Activated T-helper 17 cell treated with anti-CD3 and anti-CD28 coated beads, Interleukin-2, amount 50 U/mL, for 72 hours (primary cell): ENCODE measurements around the gene NCBP3. TPM values are rescaled to one million over a fixed set of nuclear protein-coding genes. Genes with fewer than 3 reads are reported as not detected.
"Not testable (repeated sequence)": the region's sequence is repeated elsewhere in the genome, so short reads cannot be mapped to it uniquely, and the experiment has no call there.

Source experiments
- ATAC-seq: fragments of 150-1000 bp; cut with Tn5 transposase; replicated peaks from 2 replicates; pipeline ENCODE4 v1.10.0; 2021; ENCODE audit warnings: mild to moderate bottlenecking, moderate library complexity
- H3K27ac Mint-ChIP-seq: one replicate; pipeline ENCODE4 v1.8.0; 2022; ENCODE audit warnings: mixed read lengths
- H3K27me3 Mint-ChIP-seq: one replicate; pipeline ENCODE4 v1.8.0; 2022; ENCODE audit warnings: mixed read lengths
- H3K36me3 Mint-ChIP-seq: one replicate; pipeline ENCODE4 v1.8.0; 2022; ENCODE audit warnings: low read depth, mild to moderate bottlenecking, mixed read lengths
- H3K4me1 Mint-ChIP-seq: one replicate; pipeline ENCODE4 v1.8.0; 2022; ENCODE audit warnings: mixed read lengths
- H3K4me3 Mint-ChIP-seq: one replicate; pipeline ENCODE4 v1.8.0; 2022; ENCODE audit warnings: mild to moderate bottlenecking, mixed read lengths
- H3K9me3 Mint-ChIP-seq: one replicate; pipeline ENCODE4 v1.8.0; 2022; ENCODE audit warnings: mixed read lengths
- total RNA-seq, 2 donors: library from RNA; stranded (reverse); gene quantifications; one replicate each; pipeline ENCODE4 v1.2.3, GENCODE V29; 2022

NCBP3 gene
- total RNA-seq, 2 donors from 2014 or later: 30.8 to 40.4 TPM

GRCh38 chr17:3867106-3867505 is 21.1 kb upstream of the NCBP3 start:
- no peak for ATAC-seq
- Mint-ChIP-seq H3K9me3 (no peaks in the 10 kb centered on the region), H3K27me3 (no peaks in the 10 kb centered on the region), H3K4me1 (peaks cover 8% of the 10 kb centered on the region), H3K4me3 (no peak overlapping the region), H3K36me3 (peaks cover 5% of the 10 kb centered on the region), H3K27ac (no peak overlapping the region)

- H3K27me3 Mint-ChIP-seq: no peaks in the 10 kb centered on the region
- no peak overlapping the region for H3K27ac Mint-ChIP-seq
- peaks cover 5% of the 10 kb centered on the region for H3K36me3 Mint-ChIP-seq
- no peak for ATAC-seq
- H3K9me3 Mint-ChIP-seq: no peaks in the 10 kb centered on the region
- H3K4me3 Mint-ChIP-seq: no peak overlapping the region
- peaks cover 8% of the 10 kb centered on the region for H3K4me1 Mint-ChIP-seq
These were observed 20.2 kb upstream of the NCBP3 start for GRCh38 chr17:3866276-3866675.

- no peaks in the 10 kb centered on the region for H3K27me3 Mint-ChIP-seq
- H3K4me3 Mint-ChIP-seq: no peak overlapping the region
- H3K36me3 Mint-ChIP-seq: no peaks in the 10 kb centered on the region
- no peaks in the 10 kb centered on the region for H3K9me3 Mint-ChIP-seq
- H3K27ac Mint-ChIP-seq: no peak overlapping the region
- peaks cover 4% of the 10 kb centered on the region for H3K4me1 Mint-ChIP-seq
- ATAC-seq: no peak
These were observed 19.1 kb upstream of the NCBP3 start for GRCh38 chr17:3865176-3865575.

- ATAC-seq: no peak
- no peaks in the 10 kb centered on the region for H3K36me3 Mint-ChIP-seq
- no peaks in the 10 kb centered on the region for H3K27me3 Mint-ChIP-seq
- H3K4me1 Mint-ChIP-seq: peaks cover 4% of the 10 kb centered on the region
- no peak overlapping the region for H3K27ac Mint-ChIP-seq
- H3K9me3 Mint-ChIP-seq: no peaks in the 10 kb centered on the region
- no peak overlapping the region for H3K4me3 Mint-ChIP-seq
These were observed 18.5 kb upstream of the NCBP3 start for GRCh38 chr17:3864534-3864933.

- no peak overlapping the region for H3K4me3 Mint-ChIP-seq
- peaks cover 4% of the 10 kb centered on the region for H3K4me1 Mint-ChIP-seq
- no peak for ATAC-seq
- H3K27me3 Mint-ChIP-seq: no peaks in the 10 kb centered on the region
- no peaks in the 10 kb centered on the region for H3K36me3 Mint-ChIP-seq
- no peak overlapping the region for H3K27ac Mint-ChIP-seq
- no peaks in the 10 kb centered on the region for H3K9me3 Mint-ChIP-seq
These were observed 16.0 kb upstream of the NCBP3 start for GRCh38 chr17:3861761-3862681.

GRCh38 chr17:3860939-3861700 is 15.1 kb upstream of the NCBP3 start:
- H3K4me1 Mint-ChIP-seq: peaks cover 4% of the 10 kb centered on the region
- no peaks in the 10 kb centered on the region for H3K9me3 Mint-ChIP-seq
- no peak overlapping the region for H3K4me3 Mint-ChIP-seq
- no peak overlapping the region for H3K27ac Mint-ChIP-seq
- no peaks in the 10 kb centered on the region for H3K27me3 Mint-ChIP-seq
- no peaks in the 10 kb centered on the region for H3K36me3 Mint-ChIP-seq
- no peak for ATAC-seq

GRCh38 chr17:3859940-3860339 is 13.9 kb upstream of the NCBP3 start:
- Mint-ChIP-seq H3K36me3 (no peaks in the 10 kb centered on the region), H3K27ac (no peak overlapping the region), H3K4me3 (no peak overlapping the region), H3K4me1 (peaks cover 4% of the 10 kb centered on the region), H3K27me3 (no peaks in the 10 kb centered on the region), H3K9me3 (no peaks in the 10 kb centered on the region)
- ATAC-seq: no peak

- Mint-ChIP-seq H3K27me3 (no peaks in the 10 kb centered on the region), H3K4me1 (peaks cover 2% of the 10 kb centered on the region), H3K27ac (no peak overlapping the region), H3K9me3 (no peaks in the 10 kb centered on the region), H3K36me3 (no peaks in the 10 kb centered on the region), H3K4me3 (no peak overlapping the region)
- ATAC-seq: no peak
These were observed 11.4 kb upstream of the NCBP3 start for GRCh38 chr17:3857261-3858105.

- not testable (repeated sequence) for H3K36me3 Mint-ChIP-seq, H3K27ac Mint-ChIP-seq, H3K9me3 Mint-ChIP-seq, H3K4me1 Mint-ChIP-seq, H3K4me3 Mint-ChIP-seq, ATAC-seq, H3K27me3 Mint-ChIP-seq
These were observed 8.2 kb upstream of the NCBP3 start for GRCh38 chr17:3854204-3854603.

- Mint-ChIP-seq H3K9me3 (no peaks in the 10 kb centered on the region), H3K4me3 (no peak overlapping the region), H3K4me1 (peaks cover 5% of the 10 kb centered on the region), H3K27me3 (peaks cover 5% of the 10 kb centered on the region), H3K27ac (no peak overlapping the region), H3K36me3 (no peaks in the 10 kb centered on the region)
- ATAC-seq: no peak
These were observed 6.5 kb upstream of the NCBP3 start for GRCh38 chr17:3852561-3852960.

- Mint-ChIP-seq H3K9me3 (no peaks in the 10 kb centered on the region), H3K4me1 (peaks cover 5% of the 10 kb centered on the region), H3K27ac (no peak overlapping the region), H3K4me3 (no peak overlapping the region), H3K36me3 (no peaks in the 10 kb centered on the region), H3K27me3 (peaks cover 5% of the 10 kb centered on the region)
- no peak for ATAC-seq
These were observed 5.5 kb upstream of the NCBP3 start for GRCh38 chr17:3851461-3852100.

- Mint-ChIP-seq H3K27ac (no peak overlapping the region), H3K4me3 (no peak overlapping the region), H3K36me3 (peaks cover 11% of the 10 kb centered on the region), H3K4me1 (peaks cover 20% of the 10 kb centered on the region), H3K27me3 (peaks cover 5% of the 10 kb centered on the region), H3K9me3 (no peaks in the 10 kb centered on the region)
- ATAC-seq: no peak
These were observed 2.3 kb upstream of the NCBP3 start for GRCh38 chr17:3848229-3848835.

GRCh38 chr17:3847165-3847670 is 1.2 kb upstream of the NCBP3 start:
- Mint-ChIP-seq H3K27me3 (peaks cover 5% of the 10 kb centered on the region), H3K4me3 (peak overlapping the region; percentile 93), H3K9me3 (no peaks in the 10 kb centered on the region), H3K27ac (no peak overlapping the region), H3K4me1 (peaks cover 20% of the 10 kb centered on the region), H3K36me3 (peaks cover 23% of the 10 kb centered on the region)
- ATAC-seq: no peak
